Calu3 (cell line): ENCODE measurements around the gene DROSHA. TPM values are rescaled to one million over a fixed set of nuclear protein-coding genes. Genes with fewer than 3 reads are reported as not detected.
A peak's percentile ranks its signal among the peaks of the same experiment; 100 is the strongest.

Source experiments
- BruUV-seq: library from RNA; stranded (reverse); fragments of 400-500 nt; replicated peaks from 2 replicates; lab custom pipeline; 2021; lab: Mats Ljungman, UMichigan
- CTCF ChIA-PET: fragments of 300-600 bp; sonication (Branson Sonifier 250); formaldehyde crosslinking; loops from one replicate; lab custom pipeline; 2022; ENCODE audit warnings: antibody characterized with exemption; lab: Charles Lee
- DNase-seq: peaks from one replicate; pipeline ENCODE4 v3.0.0; 2022
- H3K27ac Mint-ChIP-seq: one replicate; pipeline ENCODE4 v1.8.0; 2022; ENCODE audit warnings: mixed read lengths; ENCODE audit not compliant: unreplicated experiment
- H3K27me3 Mint-ChIP-seq: one replicate; pipeline ENCODE4 v1.8.0; 2022; ENCODE audit warnings: mixed read lengths; ENCODE audit not compliant: unreplicated experiment
- H3K36me3 Mint-ChIP-seq: one replicate; pipeline ENCODE4 v1.8.0; 2022; ENCODE audit warnings: mild to moderate bottlenecking, moderate library complexity, mixed read lengths; ENCODE audit not compliant: insufficient read depth, unreplicated experiment
- H3K4me1 Mint-ChIP-seq: one replicate; pipeline ENCODE4 v1.8.0; 2022; ENCODE audit warnings: mild to moderate bottlenecking, low read depth, mixed read lengths; ENCODE audit not compliant: unreplicated experiment
- H3K4me3 Mint-ChIP-seq: one replicate; pipeline ENCODE4 v1.8.0; 2022; ENCODE audit warnings: mild to moderate bottlenecking, low read depth, moderate library complexity, mixed read lengths; ENCODE audit not compliant: unreplicated experiment
- H3K9me3 Mint-ChIP-seq: one replicate; pipeline ENCODE4 v1.8.0; 2022; ENCODE audit warnings: low read depth, mixed read lengths; ENCODE audit not compliant: unreplicated experiment
- CTCF ChIP-seq: fragments of 200-600 bp; IDR thresholded peaks from one replicate; pipeline ENCODE4 v1.8.0; 2022; ENCODE audit warnings: antibody characterized with exemption; ENCODE audit not compliant: unreplicated experiment
- intact Hi-C: fragments of 100-400 bp; cut with micrococcal nuclease; formaldehyde crosslinking; loops from one replicate; pipeline ENCODE4 v1.10.0; 2022; ENCODE audit not compliant: unreplicated experiment
- total RNA-seq: library from RNA; stranded (reverse); gene quantifications from 2 replicates; pipeline ENCODE4 v1.2.3, GENCODE V29; 2022

The DROSHA gene
- total RNA-seq, 1 experiment from 2014 or later = 72.5 TPM

- Mint-ChIP-seq H3K9me3 (no peaks in the 10 kb centered on the region), H3K36me3 (peaks cover 4% of the 10 kb centered on the region), H3K27ac (no peak overlapping the region), H3K4me3 (no peak overlapping the region), H3K27me3 (no peaks in the 10 kb centered on the region), H3K4me1 (no peaks in the 10 kb centered on the region)
- intact Hi-C loops = no loop called here
- TF ChIP-seq CTCF = no peak
- BruUV-seq = no TSS peak
- DNase-seq = no peak
- CTCF ChIA-PET = interaction anchor here (0.8 kb wide), 1 partner anchor 12 kb away, joined by 3 read pairs; no protein-coding TSS in a partner anchor
Measured at GRCh38 chr5:31478901-31479300, 53.0 kb downstream of the DROSHA start.

DNA sequence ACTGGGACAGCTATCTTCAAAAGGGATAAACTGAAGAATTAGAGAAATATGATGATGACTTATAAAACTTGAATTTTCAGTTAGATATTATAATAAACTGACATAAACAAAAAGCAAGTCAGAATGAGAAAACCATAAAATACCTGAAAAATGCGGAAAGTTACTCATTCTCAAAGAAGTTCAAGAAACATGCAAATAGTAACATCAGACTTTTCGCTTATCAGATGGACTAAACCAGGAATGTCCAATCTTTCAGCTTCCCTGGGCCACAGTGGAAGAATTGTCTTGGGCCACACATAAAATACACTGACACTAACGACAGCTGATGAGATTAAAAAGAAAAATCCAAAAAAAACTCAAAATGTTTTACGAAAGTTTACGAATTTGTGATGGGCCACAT, 53.9 kb downstream of the DROSHA start:
- no peak overlapping the region for H3K27ac Mint-ChIP-seq
- H3K4me3 Mint-ChIP-seq = no peak overlapping the region
- H3K27me3 Mint-ChIP-seq = no peaks in the 10 kb centered on the region
- H3K4me1 Mint-ChIP-seq = no peaks in the 10 kb centered on the region
- CTCF ChIA-PET = no interaction called here
- no TSS peak for BruUV-seq
- no peaks in the 10 kb centered on the region for H3K9me3 Mint-ChIP-seq
- no peaks in the 10 kb centered on the region for H3K36me3 Mint-ChIP-seq
- TF ChIP-seq CTCF = no peak
- no peak for DNase-seq
- intact Hi-C loops = no loop called here

DNA sequence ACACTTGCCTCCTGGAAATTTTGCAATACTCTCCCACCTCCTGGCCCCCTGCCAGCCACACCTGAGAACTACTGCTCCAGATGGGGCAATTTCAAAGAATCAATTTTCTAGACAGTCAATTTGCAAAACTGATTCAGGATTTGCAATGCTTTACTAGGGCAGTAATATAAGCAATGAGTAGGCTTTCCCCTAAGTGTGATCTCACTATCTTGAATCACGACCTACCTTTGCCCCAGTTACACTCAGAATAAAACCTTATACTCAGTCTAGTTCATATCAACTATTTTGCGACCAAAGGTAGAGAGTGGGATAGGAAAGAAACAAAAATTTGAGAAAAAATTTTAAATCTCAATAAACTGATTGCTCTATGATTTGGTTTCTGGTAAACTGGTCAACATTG, 54.4 kb downstream of the DROSHA start:
- CTCF ChIA-PET = no interaction called here
- intact Hi-C loops = no loop called here
- no peaks in the 10 kb centered on the region for H3K27me3 Mint-ChIP-seq
- H3K4me1 Mint-ChIP-seq = no peaks in the 10 kb centered on the region
- H3K9me3 Mint-ChIP-seq = no peaks in the 10 kb centered on the region
- H3K4me3 Mint-ChIP-seq = no peak overlapping the region
- no peaks in the 10 kb centered on the region for H3K36me3 Mint-ChIP-seq
- TF ChIP-seq CTCF = no peak
- DNase-seq = peak; percentile 6
- no peak overlapping the region for H3K27ac Mint-ChIP-seq
- no TSS peak for BruUV-seq

GRCh38 chr5:31476738-31477141, 55.2 kb downstream of the DROSHA start:
- Mint-ChIP-seq H3K27ac (no peak overlapping the region), H3K9me3 (no peaks in the 10 kb centered on the region), H3K27me3 (no peaks in the 10 kb centered on the region), H3K4me1 (no peaks in the 10 kb centered on the region), H3K4me3 (no peak overlapping the region), H3K36me3 (no peaks in the 10 kb centered on the region)
- intact Hi-C loops = no loop called here
- no TSS peak for BruUV-seq
- CTCF ChIA-PET = no interaction called here
- no peak for TF ChIP-seq CTCF
- no peak for DNase-seq
